GM12892 (cell line): Measurements from ENCODE around the gene PDE3A.

Experiments
- DNase-seq: peaks from one replicate; pipeline ENCODE4 v3.0.0; 2011; ENCODE audit not compliant: insufficient read length
- FAIRE-seq: peaks from 2 replicates; lab custom pipeline; 2011; peaks lifted over from hg19 to GRCh38; lab: Jason Lieb, UNC
- POLR2A ChIP-seq: IDR thresholded peaks from 2 replicates; pipeline ENCODE4 v1.6.1; 2011; ENCODE audit warnings: low read depth, low read length, control low read depth
- POLR2AphosphoS5 ChIP-seq: IDR thresholded peaks from 2 replicates; pipeline ENCODE4 v1.6.1; 2011; ENCODE audit warnings: low read depth, low read length, control low read depth
- TAF1 ChIP-seq: IDR thresholded peaks from 2 replicates; pipeline ENCODE4 v1.6.1; 2011; ENCODE audit warnings: low read depth, mild to moderate bottlenecking, control low read depth, low read length, borderline replicate concordance

Gene PDE3A

GRCh38 chr12:20473133-20473532 lies 104.8 kb downstream of the PDE3A start:
- no peak for TF ChIP-seq TAF1
- no peak for TF ChIP-seq POLR2AphosphoS5
- TF ChIP-seq POLR2A = no peak
- DNase-seq (no peak), FAIRE-seq (no peak)

GRCh38 chr12:20474016-20474415 lies 105.7 kb downstream of the PDE3A start:
- TF ChIP-seq POLR2A (no peak), TAF1 (no peak), POLR2AphosphoS5 (no peak)
- no peak for DNase-seq
- no peak for FAIRE-seq

GRCh38 chr12:20474443-20474842 lies 106.1 kb downstream of the PDE3A start:
- FAIRE-seq (no peak), DNase-seq (no peak)
- TF ChIP-seq POLR2A (no peak), TAF1 (no peak), POLR2AphosphoS5 (no peak)

GRCh38 chr12:20475542-20475941 lies 107.2 kb downstream of the PDE3A start:
- FAIRE-seq (no peak), DNase-seq (no peak)
- TF ChIP-seq POLR2A (no peak), POLR2AphosphoS5 (no peak), TAF1 (no peak)

- no peak for FAIRE-seq
- TF ChIP-seq POLR2A = no peak
- TF ChIP-seq POLR2AphosphoS5 = no peak
- no peak for TF ChIP-seq TAF1
Observed at GRCh38 chr12:20476551-20476950, 108.2 kb downstream of the PDE3A start.

GRCh38 chr12:20477255-20477654 lies 108.9 kb downstream of the PDE3A start:
- FAIRE-seq = no peak

More at GRCh38 chr12:20476551-20476950, 108.2 kb downstream of the PDE3A start:
- no peak for DNase-seq

GRCh38 chr12:20477672-20478071 lies 109.3 kb downstream of the PDE3A start:
- TF ChIP-seq POLR2AphosphoS5 (no peak), POLR2A (no peak), TAF1 (no peak)
- DNase-seq = no peak
- FAIRE-seq = no peak

More at GRCh38 chr12:20477255-20477654, 108.9 kb downstream of the PDE3A start:
- DNase-seq = no peak
- no peak for TF ChIP-seq POLR2A
- no peak for TF ChIP-seq POLR2AphosphoS5
- no peak for TF ChIP-seq TAF1

- TF ChIP-seq POLR2AphosphoS5 (no peak), POLR2A (no peak), TAF1 (no peak)
- FAIRE-seq = no peak
- DNase-seq = no peak
Observed at GRCh38 chr12:20482491-20483054, 114.2 kb downstream of the PDE3A start.

- no peak for FAIRE-seq
- no peak for DNase-seq
- TF ChIP-seq TAF1 (no peak), POLR2A (no peak), POLR2AphosphoS5 (no peak)
Observed at GRCh38 chr12:20483776-20484175, 115.4 kb downstream of the PDE3A start.

- FAIRE-seq (no peak), DNase-seq (no peak)
- TF ChIP-seq POLR2AphosphoS5 (no peak), TAF1 (no peak), POLR2A (no peak)
Observed at GRCh38 chr12:20486233-20486632, 117.9 kb downstream of the PDE3A start.

GRCh38 chr12:20487519-20487918 lies 119.2 kb downstream of the PDE3A start:
- no peak for TF ChIP-seq POLR2AphosphoS5
- TF ChIP-seq POLR2A = no peak
- TF ChIP-seq TAF1 = no peak
- FAIRE-seq (no peak), DNase-seq (no peak)

- no peak for DNase-seq
- no peak for TF ChIP-seq POLR2AphosphoS5
- TF ChIP-seq POLR2A = no peak
- no peak for TF ChIP-seq TAF1
- no peak for FAIRE-seq
Observed at GRCh38 chr12:20489645-20490044, 121.3 kb downstream of the PDE3A start.

GRCh38 chr12:20490213-20490612 lies 121.9 kb downstream of the PDE3A start:
- no peak for TF ChIP-seq POLR2A
- TF ChIP-seq TAF1 = no peak
- TF ChIP-seq POLR2AphosphoS5 = no peak
- DNase-seq = no peak
- FAIRE-seq = no peak

GRCh38 chr12:20491290-20491689 lies 123.0 kb downstream of the PDE3A start:
- TF ChIP-seq POLR2AphosphoS5 = no peak
- no peak for TF ChIP-seq POLR2A
- TF ChIP-seq TAF1 = no peak
- DNase-seq (no peak), FAIRE-seq (no peak)
